HEK293 (cell line): Measurements from ENCODE around the gene PYROXD2.

Experiments
- CTCF ChIA-PET: fragments of 350-600 bp; formaldehyde crosslinking; extraction: SDS; loops from one replicate; lab custom pipeline; 2021; ENCODE audit warnings: antibody characterized with exemption; lab: Yijun Ruan, JAX
- POLR2A ChIA-PET: fragments of 300-600 bp; formaldehyde crosslinking; extraction: SDS; loops from one replicate; lab custom pipeline; 2020; ENCODE audit warnings: antibody characterized with exemption, inconsistent platforms; lab: Yijun Ruan, JAX
- H3K27ac ChIP-seq: fragments of 200-500 bp; sonication (Bioruptor generic); 2 replicates; pipeline ENCODE4 v1.5.1; 2014; ENCODE audit warnings: low read depth, low read length, control low read depth, inconsistent platforms; ENCODE audit errors: extremely low read depth
- H3K36me3 ChIP-seq, 2 experiments: fragments of 200-500 bp in 1 of 2; sonication (Bioruptor generic) in 1 of 2; 1 replicate in 1 of 2; 2 replicates in 1 of 2; pipeline ENCODE4 v1.5.1; 2014 to 2017; ENCODE audit warnings: inconsistent platforms in 2 of 2, low read length in 2 of 2; ENCODE audit not compliant: control insufficient read depth in 2 of 2, insufficient read depth in 1 of 2
- H3K4me1 ChIP-seq: fragments of 200-500 bp; sonication (Bioruptor generic); 2 replicates; pipeline ENCODE4 v1.5.1; 2014; ENCODE audit warnings: mild to moderate bottlenecking, low read length, inconsistent platforms; ENCODE audit not compliant: control insufficient read depth, insufficient read depth
- H3K4me3 ChIP-seq: 2 replicates; pipeline ENCODE4 v1.5.1; 2011; ENCODE audit warnings: low read depth, mild to moderate bottlenecking, control low read depth, low read length, moderate library complexity
- H3K9me3 ChIP-seq: fragments of 200-500 bp; sonication (Bioruptor generic); 2 replicates; pipeline ENCODE4 v1.5.1; 2014; ENCODE audit warnings: low read depth, low read length, inconsistent platforms; ENCODE audit not compliant: control insufficient read depth, insufficient read depth
- KLF7 ChIP-seq: fragments of 450-650 bp; formaldehyde crosslinking; IDR thresholded peaks from 2 replicates; pipeline ENCODE4 v1.5.1; 2016; ENCODE audit warnings: missing biosample characterization, missing genetic modification characterization, borderline replicate concordance
- OSR2 ChIP-seq: fragments of 450-650 bp; formaldehyde crosslinking; IDR thresholded peaks from 2 replicates; pipeline ENCODE4 v1.5.1; 2016; ENCODE audit warnings: missing biosample characterization, missing genetic modification characterization
- RBAK ChIP-seq: fragments of 450-650 bp; formaldehyde crosslinking; IDR thresholded peaks from 2 replicates; pipeline ENCODE4 v1.5.1; 2016; ENCODE audit warnings: missing biosample characterization, missing genetic modification characterization
- SCRT1 ChIP-seq: fragments of 450-650 bp; formaldehyde crosslinking; IDR thresholded peaks from 2 replicates; pipeline ENCODE4 v1.5.1; 2016; ENCODE audit warnings: missing biosample characterization, missing genetic modification characterization, borderline replicate concordance
- TRIM28 ChIP-seq: IDR thresholded peaks from 2 replicates; pipeline ENCODE4 v1.6.1; 2011; ENCODE audit warnings: low read length, control low read depth, borderline replicate concordance
- ZBTB44 ChIP-seq: fragments of 450-650 bp; IDR thresholded peaks from 2 replicates; pipeline ENCODE4 v1.5.1; 2018; ENCODE audit warnings: missing biosample characterization, mild to moderate bottlenecking, missing genetic modification characterization
- ZBTB8A ChIP-seq: fragments of 450-650 bp; formaldehyde crosslinking; IDR thresholded peaks from 2 replicates; pipeline ENCODE4 v1.5.1; 2016; ENCODE audit warnings: missing biosample characterization, missing genetic modification characterization
- ZNF10 ChIP-seq: fragments of 450-650 bp; formaldehyde crosslinking; IDR thresholded peaks from 2 replicates; pipeline ENCODE4 v1.5.1; 2017; ENCODE audit warnings: missing biosample characterization, missing genetic modification characterization
- ZNF335 ChIP-seq: fragments of 450-650 bp; formaldehyde crosslinking; conservative IDR thresholded peaks from 2 replicates; pipeline ENCODE4 v1.5.1; 2016; ENCODE audit warnings: missing biosample characterization, missing genetic modification characterization
- ZNF510 ChIP-seq: fragments of 450-650 bp; formaldehyde crosslinking; IDR thresholded peaks from 2 replicates; pipeline ENCODE4 v1.5.1; 2018; ENCODE audit warnings: mild to moderate bottlenecking, missing genetic modification characterization, missing biosample characterization; ENCODE audit not compliant: insufficient replicate concordance
- ZNF571 ChIP-seq: fragments of 450-650 bp; formaldehyde crosslinking; IDR thresholded peaks from 2 replicates; pipeline ENCODE4 v1.5.0; 2017; ENCODE audit warnings: missing biosample characterization, missing genetic modification characterization
- ZNF654 ChIP-seq: fragments of 450-650 bp; formaldehyde crosslinking; IDR thresholded peaks from 2 replicates; pipeline ENCODE4 v1.5.1; 2016; ENCODE audit warnings: low read depth, missing biosample characterization, missing genetic modification characterization
- TF ChIP-seq, protein P1 (sequence below): fragments of 450-650 bp; formaldehyde crosslinking; IDR thresholded peaks from 2 replicates; pipeline ENCODE4 v1.5.1; 2016; ENCODE audit warnings: missing biosample characterization, missing genetic modification characterization
- TF ChIP-seq, protein P2 (sequence below): fragments of 450-650 bp; formaldehyde crosslinking; IDR thresholded peaks from 2 replicates; pipeline ENCODE4 v1.5.1; 2016; ENCODE audit warnings: missing biosample characterization, missing genetic modification characterization
- TF ChIP-seq, protein P3 (sequence below): fragments of 450-650 bp; formaldehyde crosslinking; IDR thresholded peaks from 2 replicates; pipeline ENCODE4 v1.5.1; 2016; ENCODE audit warnings: missing biosample characterization, missing genetic modification characterization
- TF ChIP-seq, protein P4 (sequence below): fragments of 450-650 bp; formaldehyde crosslinking; IDR thresholded peaks from 2 replicates; pipeline ENCODE4 v1.5.1; 2016; ENCODE audit warnings: missing biosample characterization, missing genetic modification characterization

Gene PYROXD2

GRCh38 chr10:98423691-98424120 is 8.7 kb upstream of the PYROXD2 start:
- H3K4me1 ChIP-seq, result no peaks in the 10 kb centered on the region
- no peaks in the 10 kb centered on the region for H3K9me3 ChIP-seq
- POLR2A ChIA-PET, result no interaction called here
- no peak for TF ChIP-seq ZNF10 (tag by site-specific recombination)
- no peak for TF ChIP-seq ZBTB8A (tag by site-specific recombination)
- TF ChIP-seq ZBTB44, result no peak
- TF ChIP-seq, protein P1, sequence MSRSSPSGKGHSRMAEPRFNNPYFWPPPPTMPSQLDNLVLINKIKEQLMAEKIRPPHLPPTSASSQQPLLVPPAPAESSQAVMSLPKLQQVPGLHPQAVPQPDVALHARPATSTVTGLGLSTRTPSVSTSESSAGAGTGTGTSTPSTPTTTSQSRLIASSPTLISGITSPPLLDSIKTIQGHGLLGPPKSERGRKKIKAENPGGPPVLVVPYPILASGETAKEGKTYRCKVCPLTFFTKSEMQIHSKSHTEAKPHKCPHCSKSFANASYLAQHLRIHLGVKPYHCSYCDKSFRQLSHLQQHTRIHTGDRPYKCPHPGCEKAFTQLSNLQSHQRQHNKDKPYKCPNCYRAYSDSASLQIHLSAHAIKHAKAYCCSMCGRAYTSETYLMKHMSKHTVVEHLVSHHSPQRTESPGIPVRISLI (tag by site-specific recombination), result no peak
- TF ChIP-seq, protein P2, sequence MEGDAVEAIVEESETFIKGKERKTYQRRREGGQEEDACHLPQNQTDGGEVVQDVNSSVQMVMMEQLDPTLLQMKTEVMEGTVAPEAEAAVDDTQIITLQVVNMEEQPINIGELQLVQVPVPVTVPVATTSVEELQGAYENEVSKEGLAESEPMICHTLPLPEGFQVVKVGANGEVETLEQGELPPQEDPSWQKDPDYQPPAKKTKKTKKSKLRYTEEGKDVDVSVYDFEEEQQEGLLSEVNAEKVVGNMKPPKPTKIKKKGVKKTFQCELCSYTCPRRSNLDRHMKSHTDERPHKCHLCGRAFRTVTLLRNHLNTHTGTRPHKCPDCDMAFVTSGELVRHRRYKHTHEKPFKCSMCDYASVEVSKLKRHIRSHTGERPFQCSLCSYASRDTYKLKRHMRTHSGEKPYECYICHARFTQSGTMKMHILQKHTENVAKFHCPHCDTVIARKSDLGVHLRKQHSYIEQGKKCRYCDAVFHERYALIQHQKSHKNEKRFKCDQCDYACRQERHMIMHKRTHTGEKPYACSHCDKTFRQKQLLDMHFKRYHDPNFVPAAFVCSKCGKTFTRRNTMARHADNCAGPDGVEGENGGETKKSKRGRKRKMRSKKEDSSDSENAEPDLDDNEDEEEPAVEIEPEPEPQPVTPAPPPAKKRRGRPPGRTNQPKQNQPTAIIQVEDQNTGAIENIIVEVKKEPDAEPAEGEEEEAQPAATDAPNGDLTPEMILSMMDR (tag by site-specific recombination), result no peak
- TF ChIP-seq, protein P3, sequence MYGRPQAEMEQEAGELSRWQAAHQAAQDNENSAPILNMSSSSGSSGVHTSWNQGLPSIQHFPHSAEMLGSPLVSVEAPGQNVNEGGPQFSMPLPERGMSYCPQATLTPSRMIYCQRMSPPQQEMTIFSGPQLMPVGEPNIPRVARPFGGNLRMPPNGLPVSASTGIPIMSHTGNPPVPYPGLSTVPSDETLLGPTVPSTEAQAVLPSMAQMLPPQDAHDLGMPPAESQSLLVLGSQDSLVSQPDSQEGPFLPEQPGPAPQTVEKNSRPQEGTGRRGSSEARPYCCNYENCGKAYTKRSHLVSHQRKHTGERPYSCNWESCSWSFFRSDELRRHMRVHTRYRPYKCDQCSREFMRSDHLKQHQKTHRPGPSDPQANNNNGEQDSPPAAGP, result no peak
- TF ChIP-seq OSR2 (tag by site-specific recombination), result no peak
- no peak overlapping the region for H3K27ac ChIP-seq
- CTCF ChIA-PET, result interaction anchor here (1.3 kb wide), 1 partner anchor 115 kb away, joined by 3 read pairs; no protein-coding TSS in a partner anchor
- no peak overlapping the region for H3K4me3 ChIP-seq
- H3K36me3 ChIP-seq, result peaks cover 0 to 41% of the 10 kb centered on the region in 2 experiments; a peak in 1 of 3 replicates

GRCh38 chr10:98422182-98422581 is 7.2 kb upstream of the PYROXD2 start:
- H3K4me3 ChIP-seq, result no peak overlapping the region
- CTCF ChIA-PET, result interaction anchor here (0.5 to 1.3 kb wide), 4 partner anchors 11 to 113 kb away, joined by 3 read pairs; no protein-coding TSS in a partner anchor
- no peaks in the 10 kb centered on the region for H3K4me1 ChIP-seq
- H3K27ac ChIP-seq, result no peak overlapping the region
- POLR2A ChIA-PET, result interaction anchor here (1.3 kb wide), 1 partner anchor 48 kb away, joined by 6 read pairs; no protein-coding TSS in a partner anchor
- TF ChIP-seq RBAK (tag by site-specific recombination), result no peak
- no peak for TF ChIP-seq ZNF571 (tag by site-specific recombination)
- no peak for TF ChIP-seq TRIM28
- TF ChIP-seq ZNF510, result no peak
- no peak for TF ChIP-seq KLF7 (tag by site-specific recombination)
- peaks cover 0 to 47% of the 10 kb centered on the region in 2 experiments; a peak in 1 of 3 replicates for H3K36me3 ChIP-seq
- no peaks in the 10 kb centered on the region for H3K9me3 ChIP-seq

DNA sequence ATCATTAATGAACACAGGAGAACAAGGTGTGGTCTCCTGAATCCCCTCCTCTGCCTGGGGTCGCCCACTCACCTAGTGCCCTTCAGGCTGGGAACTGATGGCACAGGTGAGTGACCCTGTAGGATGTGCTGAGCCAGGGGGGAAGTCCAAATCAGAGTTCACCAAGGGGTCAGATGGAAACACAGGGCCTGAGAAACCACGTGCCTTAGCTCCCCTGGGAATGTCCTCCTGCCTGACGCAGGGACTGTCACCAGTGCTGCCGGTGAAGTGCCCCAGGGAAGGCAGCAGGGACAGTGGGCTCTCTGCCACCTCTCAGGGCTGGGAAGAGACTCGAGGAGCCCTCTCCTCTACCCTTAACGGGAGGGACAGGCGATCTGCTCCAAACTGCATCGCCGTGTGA is 5.8 kb upstream of the PYROXD2 start:
- TF ChIP-seq SCRT1 (tag by site-specific recombination) (no peak), ZNF654 (tag by site-specific recombination) (no peak), ZBTB44 (no peak), ZNF335 (no peak)
- TF ChIP-seq, protein P4, sequence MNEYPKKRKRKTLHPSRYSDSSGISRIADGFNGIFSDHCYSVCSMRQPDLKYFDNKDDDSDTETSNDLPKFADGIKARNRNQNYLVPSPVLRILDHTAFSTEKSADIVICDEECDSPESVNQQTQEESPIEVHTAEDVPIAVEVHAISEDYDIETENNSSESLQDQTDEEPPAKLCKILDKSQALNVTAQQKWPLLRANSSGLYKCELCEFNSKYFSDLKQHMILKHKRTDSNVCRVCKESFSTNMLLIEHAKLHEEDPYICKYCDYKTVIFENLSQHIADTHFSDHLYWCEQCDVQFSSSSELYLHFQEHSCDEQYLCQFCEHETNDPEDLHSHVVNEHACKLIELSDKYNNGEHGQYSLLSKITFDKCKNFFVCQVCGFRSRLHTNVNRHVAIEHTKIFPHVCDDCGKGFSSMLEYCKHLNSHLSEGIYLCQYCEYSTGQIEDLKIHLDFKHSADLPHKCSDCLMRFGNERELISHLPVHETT, result no peak

More for the DNA sequence above, 5.8 kb upstream of the PYROXD2 start:
- Histone ChIP-seq H3K36me3 (peaks cover 0 to 49% of the 10 kb centered on the region in 2 experiments; a peak in 1 of 3 replicates), H3K4me3 (no peak overlapping the region), H3K9me3 (no peaks in the 10 kb centered on the region), H3K27ac (no peak overlapping the region), H3K4me1 (no peaks in the 10 kb centered on the region)
- POLR2A ChIA-PET, result no interaction called here
- CTCF ChIA-PET, result no interaction called here
